ENCODE results near the gene INCA1.

The INCA1 gene

GRCh38 chr17:5043524-5043923 is 46.2 kb upstream of the INCA1 start:
- DNase-seq (no peak), ATAC-seq (ENCODE audit: insufficient read depth, low read depth) (no peak)
- no peak overlapping the region for H3K4me2 ChIP-seq (ENCODE audit: insufficient read depth, low read length)
- no peak for TF ChIP-seq EZH2 (IDR thresholded peaks at IDR 0.05; ENCODE audit: borderline replicate concordance, low read depth, low read length, severe bottlenecking)
- no peak for TF ChIP-seq CTCF (IDR thresholded peaks at IDR 0.05; ENCODE audit: borderline replicate concordance, extremely low read depth, low read length, poor library complexity, severe bottlenecking)
- no peak overlapping the region for H2AFZ ChIP-seq (ENCODE audit: low read depth, low read length)
- H3K4me1 ChIP-seq (ENCODE audit: insufficient read depth, low read length): peaks cover 20% of the 10 kb centered on the region
- H3K9ac ChIP-seq (ENCODE audit: low read depth, low read length): no peak overlapping the region
- H4K20me1 ChIP-seq (ENCODE audit: insufficient read depth, low read length): no peaks in the 10 kb centered on the region
- H3K9me3 ChIP-seq (ENCODE audit: insufficient read depth, low read length, severe bottlenecking): no peaks in the 10 kb centered on the region
- H3K79me2 ChIP-seq (ENCODE audit: insufficient read depth, low read length): no peaks in the 10 kb centered on the region
- no peak overlapping the region for H3K27ac ChIP-seq (ENCODE audit: low read length)
- H3K4me3 ChIP-seq (ENCODE audit: low read depth in 1 of 2, low read length in 2 of 2): no peak overlapping the region
- H3K36me3 ChIP-seq (ENCODE audit: insufficient read depth, low read length): no peaks in the 10 kb centered on the region
- no peaks in the 10 kb centered on the region for H3K27me3 ChIP-seq (ENCODE audit: insufficient read depth, low read length, poor library complexity)

GRCh38 chr17:5042157-5043022 is 45.1 kb upstream of the INCA1 start:
- H3K27ac ChIP-seq (ENCODE audit: low read length): peak overlapping the region; percentile 73
- no peaks in the 10 kb centered on the region for H4K20me1 ChIP-seq (ENCODE audit: insufficient read depth, low read length)
- peak; percentile 62 for DNase-seq
- peak overlapping the region in 1 of 2 experiments; percentile 46; a peak in 2 of 4 replicates for H3K4me3 ChIP-seq (ENCODE audit: low read depth in 1 of 2, low read length in 2 of 2)
- H3K4me1 ChIP-seq (ENCODE audit: insufficient read depth, low read length): peaks cover 17% of the 10 kb centered on the region
- peak overlapping the region; percentile 38 for H3K9ac ChIP-seq (ENCODE audit: low read depth, low read length)
- no peak for TF ChIP-seq CTCF (IDR thresholded peaks at IDR 0.05; ENCODE audit: borderline replicate concordance, extremely low read depth, low read length, poor library complexity, severe bottlenecking)
- no peak for TF ChIP-seq EZH2 (IDR thresholded peaks at IDR 0.05; ENCODE audit: borderline replicate concordance, low read depth, low read length, severe bottlenecking)
- H3K27me3 ChIP-seq (ENCODE audit: insufficient read depth, low read length, poor library complexity): no peaks in the 10 kb centered on the region
- no peaks in the 10 kb centered on the region for H3K36me3 ChIP-seq (ENCODE audit: insufficient read depth, low read length)
- peak overlapping the region; percentile 69 for H2AFZ ChIP-seq (ENCODE audit: low read depth, low read length)
- H3K9me3 ChIP-seq (ENCODE audit: insufficient read depth, low read length, severe bottlenecking): no peaks in the 10 kb centered on the region
- H3K79me2 ChIP-seq (ENCODE audit: insufficient read depth, low read length): no peaks in the 10 kb centered on the region
- H3K4me2 ChIP-seq (ENCODE audit: insufficient read depth, low read length): peak overlapping the region; percentile 40
- ATAC-seq (ENCODE audit: insufficient read depth, low read depth): peak; percentile 93

- Histone ChIP-seq H3K9me3 (ENCODE audit: insufficient read depth, low read length, severe bottlenecking) (no peaks in the 10 kb centered on the region), H3K36me3 (ENCODE audit: insufficient read depth, low read length) (no peaks in the 10 kb centered on the region), H3K79me2 (ENCODE audit: insufficient read depth, low read length) (no peaks in the 10 kb centered on the region), H3K27ac (ENCODE audit: low read length) (no peak within 1 kb of the TSS), H3K4me1 (ENCODE audit: insufficient read depth, low read length) (peaks cover 25% of the 10 kb centered on the region), H3K9ac (ENCODE audit: low read depth, low read length) (no peak within 1 kb of the TSS), H3K27me3 (ENCODE audit: insufficient read depth, low read length, poor library complexity) (no peaks in the 10 kb centered on the region), H3K4me3 (ENCODE audit: low read depth in 1 of 2, low read length in 2 of 2) (no peak within 1 kb of the TSS), H2AFZ (ENCODE audit: low read depth, low read length) (no peak within 1 kb of the TSS), H4K20me1 (ENCODE audit: insufficient read depth, low read length) (no peaks in the 10 kb centered on the region), H3K4me2 (ENCODE audit: insufficient read depth, low read length) (no peak within 1 kb of the TSS)
- TF ChIP-seq CTCF (IDR thresholded peaks at IDR 0.05; ENCODE audit: borderline replicate concordance, extremely low read depth, low read length, poor library complexity, severe bottlenecking): no peak
- TF ChIP-seq EZH2 (IDR thresholded peaks at IDR 0.05; ENCODE audit: borderline replicate concordance, low read depth, low read length, severe bottlenecking): no peak
- no peak for ATAC-seq (ENCODE audit: insufficient read depth, low read depth)
- DNase-seq: no peak
These were observed 38.0 kb upstream of the INCA1 start, which contains the start of gene SLC52A1 for GRCh38 chr17:5035315-5035714. SLC52A1 (minus strand) TSS chr17:5035426; CDS start chr17:5034606, 820 bp downstream.

Measured in DND-41 (cell line).